Skeletal muscle tissue (tissue), 2 donors: ENCODE data around the gene KIF23. TPM values are rescaled to one million over a fixed set of nuclear protein-coding genes. Genes with fewer than 3 reads are reported as not detected.

Source experiments
- small RNA-seq: library from RNA; depleted of rRNA; stranded (forward); fragments of <200 nt; gene quantifications from one replicate; pipeline ENCODE3, GENCODE V24; 2014
- total RNA-seq: library from RNA; depleted of rRNA; stranded (reverse); fragments of >200 nt; gene quantifications from one replicate; pipeline ENCODE4 v1.2.3, GENCODE V29; 2014

Gene KIF23
- total RNA-seq, 1 donor from 2014 or later, result 13.0 TPM

Small RNAs within 50 kb of the gene (small RNA-seq; reads per million reads assigned to genes)
- not detected for gene RF00012

Other genes with a start within 250 kb of the KIF23 start
- under 0.01 TPM for gene PAQR5, start 115.4 kb upstream of the KIF23 start, total RNA-seq
- 119 TPM for gene RPLP1, start 38.5 kb downstream of the KIF23 start, total RNA-seq